ENCODE results near the gene ABHD16B.

DNA sequence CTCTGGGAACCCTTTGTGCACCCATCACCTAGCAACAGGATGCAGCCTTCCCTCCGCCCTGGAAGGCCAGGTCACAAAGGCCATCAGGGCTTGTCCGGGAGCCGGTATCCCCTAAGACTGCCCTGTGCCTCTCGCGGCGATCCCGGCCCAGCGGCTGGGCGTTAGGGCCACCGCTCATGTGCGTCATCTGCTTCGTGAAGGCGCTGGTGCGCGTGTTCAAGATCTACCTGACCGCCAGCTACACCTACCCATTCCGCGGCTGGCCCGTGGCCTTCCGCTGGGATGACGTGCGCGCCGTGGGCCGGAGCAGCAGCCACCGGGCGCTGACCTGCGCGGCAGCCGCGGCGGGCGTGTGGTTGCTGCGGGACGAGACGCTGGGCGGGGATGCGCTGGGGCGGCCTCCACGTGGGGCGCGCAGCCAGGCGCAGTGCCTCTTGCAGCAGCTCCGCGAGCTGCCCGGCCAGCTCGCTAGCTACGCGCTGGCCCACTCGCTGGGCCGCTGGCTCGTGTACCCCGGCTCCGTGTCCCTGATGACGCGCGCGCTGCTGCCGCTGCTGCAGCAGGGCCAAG, at the start of gene ABHD16B:
- TF ChIP-seq CTCF (CRISPR knock-in tag; IDR thresholded peaks at IDR 0.05) (no peak), TBX2 (CRISPR knock-in tag; IDR thresholded peaks at IDR 0.05; ENCODE audit: borderline replicate concordance) (no peak)

All from HepG2 (cell line).